ENCODE results near the gene PTPRR. TPM values are rescaled to one million over a fixed set of nuclear protein-coding genes. Genes with fewer than 3 reads are reported as not detected.

PTPRR gene
- total and polyA plus RNA-seq, 2 donors (not counting 3 experiments of a cell fraction or from before 2014, with no cell fraction given): 0.46 to 1.1 TPM

DNA sequence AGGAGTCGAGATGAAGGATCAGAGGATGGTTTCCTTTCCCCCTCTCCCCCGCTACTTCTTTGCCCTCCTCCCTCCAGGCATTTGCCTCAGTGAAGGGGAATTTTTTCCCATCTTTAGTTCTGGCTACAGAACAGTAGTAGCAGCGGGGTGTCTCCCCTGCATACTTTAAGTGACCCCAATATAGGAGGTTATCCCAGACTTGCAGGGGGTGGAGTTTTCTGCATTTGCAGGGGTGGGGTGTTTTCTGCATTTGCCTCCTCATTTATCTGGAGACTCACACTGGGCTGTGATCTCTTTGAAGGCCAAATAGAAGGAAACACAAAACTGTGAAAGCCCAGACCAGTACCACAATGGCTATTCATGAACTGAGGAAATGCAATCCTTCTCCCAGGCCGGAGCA, 303.1 kb downstream of the PTPRR start:
- H3K9ac ChIP-seq (replicated peaks; ENCODE audit: extremely low read depth, insufficient read depth, low read length): no peak overlapping the region
- H3K79me2 ChIP-seq (ENCODE audit: control insufficient read depth, insufficient read depth, low read length): peaks cover 84% of the 10 kb centered on the region
- intact Hi-C loops (cut with micrococcal nuclease): no loop called here
- no peak overlapping the region for H2AFZ ChIP-seq (ENCODE audit: low read depth, low read length)
- no TSS peak for BruUV-seq (replicated peaks)
- H3K4me2 ChIP-seq (ENCODE audit: insufficient read depth, low read length): no peak overlapping the region
- ChIA-PET POLR2A (no interaction called here), CTCF (interaction anchor here (1.0 kb wide), 1 partner anchor 9 kb away, joined by 3 read pairs; no protein-coding TSS in a partner anchor)
- no peak for FAIRE-seq
- H3K27ac ChIP-seq (ENCODE audit: insufficient read depth, low read depth, low read length): no peak overlapping the region
- H3K36me3 ChIP-seq (ENCODE audit: control insufficient read depth in 2 of 2, extremely low read depth in 1 of 2, insufficient read depth in 2 of 2, low read length in 2 of 2): peaks cover 29 to 47% of the 10 kb centered on the region in 2 experiments
- H3K27me3 ChIP-seq (ENCODE audit: control insufficient read depth in 2 of 2, insufficient read depth in 2 of 2, low read length in 2 of 2): no peaks in the 10 kb centered on the region
- H3K9me1 ChIP-seq (replicated peaks; ENCODE audit: control insufficient read depth, extremely low read depth, insufficient read depth, low read length): no peaks in the 10 kb centered on the region
- DNase-seq (ENCODE audit: low read depth, low spot score): no peak
- H3K4me1 ChIP-seq (ENCODE audit: control insufficient read depth, extremely low read depth, insufficient read depth, low read length): peaks cover 25% of the 10 kb centered on the region
- no peak for TF ChIP-seq POLR2AphosphoS5 (IDR thresholded peaks at IDR 0.05; ENCODE audit: insufficient read depth, low read depth, low read length)
- TF ChIP-seq JUN (IDR thresholded peaks at IDR 0.05; ENCODE audit: borderline replicate concordance, insufficient read depth, insufficient read length, low read depth): no peak
- TF ChIP-seq MYC (IDR thresholded peaks at IDR 0.05; ENCODE audit: low read depth, low read length): no peak
- TF ChIP-seq, protein P1, sequence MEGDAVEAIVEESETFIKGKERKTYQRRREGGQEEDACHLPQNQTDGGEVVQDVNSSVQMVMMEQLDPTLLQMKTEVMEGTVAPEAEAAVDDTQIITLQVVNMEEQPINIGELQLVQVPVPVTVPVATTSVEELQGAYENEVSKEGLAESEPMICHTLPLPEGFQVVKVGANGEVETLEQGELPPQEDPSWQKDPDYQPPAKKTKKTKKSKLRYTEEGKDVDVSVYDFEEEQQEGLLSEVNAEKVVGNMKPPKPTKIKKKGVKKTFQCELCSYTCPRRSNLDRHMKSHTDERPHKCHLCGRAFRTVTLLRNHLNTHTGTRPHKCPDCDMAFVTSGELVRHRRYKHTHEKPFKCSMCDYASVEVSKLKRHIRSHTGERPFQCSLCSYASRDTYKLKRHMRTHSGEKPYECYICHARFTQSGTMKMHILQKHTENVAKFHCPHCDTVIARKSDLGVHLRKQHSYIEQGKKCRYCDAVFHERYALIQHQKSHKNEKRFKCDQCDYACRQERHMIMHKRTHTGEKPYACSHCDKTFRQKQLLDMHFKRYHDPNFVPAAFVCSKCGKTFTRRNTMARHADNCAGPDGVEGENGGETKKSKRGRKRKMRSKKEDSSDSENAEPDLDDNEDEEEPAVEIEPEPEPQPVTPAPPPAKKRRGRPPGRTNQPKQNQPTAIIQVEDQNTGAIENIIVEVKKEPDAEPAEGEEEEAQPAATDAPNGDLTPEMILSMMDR (IDR thresholded peaks at IDR 0.05; ENCODE audit: extremely low read depth in 1 of 2, insufficient read depth in 1 of 2, low read depth in 1 of 2, low read length in 2 of 2): no peak
- TF ChIP-seq, protein P2, sequence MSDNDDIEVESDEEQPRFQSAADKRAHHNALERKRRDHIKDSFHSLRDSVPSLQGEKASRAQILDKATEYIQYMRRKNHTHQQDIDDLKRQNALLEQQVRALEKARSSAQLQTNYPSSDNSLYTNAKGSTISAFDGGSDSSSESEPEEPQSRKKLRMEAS (IDR thresholded peaks at IDR 0.05; ENCODE audit: insufficient read depth, insufficient read length): no peak
- TF ChIP-seq POLR2A (IDR thresholded peaks at IDR 0.05; ENCODE audit: low read depth, low read length): no peak
- no peak for TF ChIP-seq EZH2 (IDR thresholded peaks at IDR 0.05; ENCODE audit: borderline replicate concordance, low read depth, low read length, severe bottlenecking)
- no peak for TF ChIP-seq GATA2 (IDR thresholded peaks at IDR 0.05; ENCODE audit: insufficient read depth, insufficient read length, low read depth, low read length)
- no peak for TF ChIP-seq FOS (IDR thresholded peaks at IDR 0.05; ENCODE audit: borderline replicate concordance, insufficient read depth, low read length)
- H3K4me3 ChIP-seq (replicated peaks in 1 of 3; ENCODE audit: insufficient read depth in 1 of 3, low read depth in 1 of 3, low read length in 3 of 3): no peak overlapping the region
- no peaks in the 10 kb centered on the region for H3K9me3 ChIP-seq (replicated peaks; ENCODE audit: control insufficient read depth, insufficient read depth, low read length)
- H4K20me1 ChIP-seq (replicated peaks; ENCODE audit: control insufficient read depth, extremely low read depth, insufficient read depth, low read length): peaks cover 4% of the 10 kb centered on the region
- dilution Hi-C loops (cut with MboI; ENCODE audit: extremely low pct_ligation_motif_present, low sequenced_read_pairs): loop anchor here (25.0 kb wide), 1 partner anchor 95 kb away; no protein-coding TSS in a partner anchor
